Ovary (tissue), 9 donors: ENCODE data around the gene CST4. TPM values are rescaled to one million over a fixed set of nuclear protein-coding genes. Genes with fewer than 3 reads are reported as not detected.

Experiments used
- DNase-seq, 5 donors: peaks; one replicate each; pipeline ENCODE4 v3.0.0-alpha.2; 2019 to 2020
- H3K27ac ChIP-seq, 2 donors: fragments of 200-600 bp; one replicate each; pipeline versions ENCODE4 v1.5.1 to v1.8.0; 2019 to 2022
- H3K27me3 ChIP-seq: fragments of 200-600 bp; one replicate; pipeline ENCODE4 v1.8.0; 2022
- H3K36me3 ChIP-seq: fragments of 200-600 bp; sonication (generic); one replicate; pipeline ENCODE4 v1.5.1; 2019
- H3K4me1 ChIP-seq: one replicate; pipeline ENCODE4 v1.8.1; 2013; ENCODE audit warnings: mild to moderate bottlenecking, moderate library complexity; ENCODE audit not compliant: insufficient read depth
- H3K4me3 ChIP-seq: fragments of 200-600 bp; sonication (generic); one replicate; pipeline ENCODE4 v1.5.1; 2017
- H3K9me3 ChIP-seq, 2 donors: fragments of 200-600 bp in 1 of 2; sonication (generic) in 1 of 2; one replicate each; pipeline versions ENCODE4 v1.5.1 to v1.8.1; 2013 to 2019; ENCODE audit warnings: mild to moderate bottlenecking in 1 of 2, moderate library complexity in 1 of 2
- CTCF ChIP-seq, 3 donors: fragments of 450-650 bp in 2 of 3; fragments of 200-600 bp in 1 of 3; IDR thresholded peaks; one replicate each; pipeline versions ENCODE4 v1.5.1 to v1.8.0; 2016 to 2022; ENCODE audit warnings: antibody characterized with exemption in 3 of 3, mild to moderate bottlenecking in 1 of 3
- EP300 ChIP-seq: sonication (generic); formaldehyde crosslinking; IDR thresholded peaks from one replicate; pipeline ENCODE4 v1.6.1; 2017; ENCODE audit warnings: antibody characterized with exemption
- POLR2A ChIP-seq: fragments of 450-650 bp; IDR thresholded peaks from one replicate; pipeline ENCODE4 v1.6.1; 2017; ENCODE audit warnings: antibody characterized with exemption, mild to moderate bottlenecking, moderate library complexity
- WGBS, 3 donors: extraction: QIAGEN DNeasy Blood & Tissue Kit in 1 of 3; methylation state at CpG; one replicate each; pipeline versions ENCODE4 v1.1.5 to v1.1.7; 2013 to 2017; 5-methylcytosine and 5-hydroxymethylcytosine counted together
- intact Hi-C, 4 donors: fragments of 100-400 bp; cut with DNase I; formaldehyde crosslinking; loops; one replicate each; pipeline versions ENCODE4 v1.11.0 to v1.15.1; 2022 to 2023
- polyA plus RNA-seq, 2 donors: library from polyadenylated mRNA; stranded (reverse); fragments of 200-250 nt in 1 of 2; fragments of 350-450 nt in 1 of 2; fragmentation: Illumina TruSeq in 1 of 2; extraction: RNeasy Lipid Tissue Mini Kit (QIAGEN cat#74804) in 1 of 2; gene quantifications; one replicate each; pipeline ENCODE4 v1.2.3, GENCODE V29; 2013 to 2014
- total RNA-seq, 7 donors: library from RNA; depleted of rRNA in 2 of 7; stranded (reverse); fragments of >200 nt in 2 of 7; fragmentation: NEBNext Ultra II Directional in 3 of 7; extraction: Animal tissue kit (Norgen Biotek cat#: 25700) in 3 of 7; gene quantifications; one replicate each; pipeline versions ENCODE4 v1.1.0 to v1.2.4, GENCODE V29; 2016 to 2023
- donor health status: DM: no; HTN: no; CAD: no; lungs with moderate emphysema.
- donor health status: DM: no; HTN: no; CAD: no.
- donor health status: Bipolar disorder and iron deficiency.
- donor health status: DM: yes; HTN: yes; CAD: no.
- donor health status: DM: no; HTN: no; CAD: no.
- donor health status: DM: yes; HTN: yes; CAD: no.

CST4 gene
- total and polyA plus RNA-seq, 9 donors, result not detected

GRCh38 chr20:23655491-23656211 lies 33.2 kb downstream of the CST4 start:
- TF ChIP-seq POLR2A, result no peak
- TF ChIP-seq CTCF (IDR thresholded peaks at IDR 0.05), result no peak
- no peak for TF ChIP-seq EP300
- H3K4me1 ChIP-seq, result peaks cover 8% of the 10 kb centered on the region
- peak in 4 of 5 donors; percentile 43 to 67 (median 50) for DNase-seq
- peak overlapping the region; percentile 64 to 68 for H3K27ac ChIP-seq
- H3K36me3 ChIP-seq, result no peaks in the 10 kb centered on the region
- intact Hi-C loops, result no loop called here
- WGBS, 3 donors, result 15 to 28% (median 16%) methylated on average over 23 of the region's 23 CpGs
- H3K4me3 ChIP-seq, result no peak overlapping the region
- no peaks in the 10 kb centered on the region for H3K9me3 ChIP-seq
- H3K27me3 ChIP-seq, result no peaks in the 10 kb centered on the region

GRCh38 chr20:23654717-23655116 lies 34.1 kb downstream of the CST4 start:
- Histone ChIP-seq H3K27ac (no peak overlapping the region), H3K27me3 (no peaks in the 10 kb centered on the region), H3K9me3 (no peaks in the 10 kb centered on the region), H3K36me3 (no peaks in the 10 kb centered on the region), H3K4me1 (peaks cover 8% of the 10 kb centered on the region), H3K4me3 (no peak overlapping the region)
- intact Hi-C loops, result no loop called here
- TF ChIP-seq CTCF (IDR thresholded peaks at IDR 0.05), result no peak
- TF ChIP-seq EP300, result no peak
- no peak for TF ChIP-seq POLR2A
- 68 to 74% (median 74%) methylated on average over 4 of the region's 4 CpGs for WGBS, 3 donors
- no peak for DNase-seq

GRCh38 chr20:23654000-23654399 lies 34.8 kb downstream of the CST4 start:
- intact Hi-C loops, result no loop called here
- Histone ChIP-seq H3K9me3 (no peaks in the 10 kb centered on the region), H3K27me3 (no peaks in the 10 kb centered on the region), H3K27ac (no peak overlapping the region), H3K4me3 (no peak overlapping the region), H3K36me3 (no peaks in the 10 kb centered on the region), H3K4me1 (peaks cover 8% of the 10 kb centered on the region)
- TF ChIP-seq CTCF (IDR thresholded peaks at IDR 0.05) (no peak), EP300 (no peak), POLR2A (no peak)
- DNase-seq, result no peak
- 34 to 58% (median 40%) methylated on average over 2 of the region's 2 CpGs for WGBS, 3 donors

- H3K4me3 ChIP-seq, result no peak overlapping the region
- peaks cover 8% of the 10 kb centered on the region for H3K4me1 ChIP-seq
- TF ChIP-seq CTCF (IDR thresholded peaks at IDR 0.05), result no peak
- no peak for TF ChIP-seq EP300
- TF ChIP-seq POLR2A, result no peak
- H3K27ac ChIP-seq, result no peak overlapping the region
- no peaks in the 10 kb centered on the region for H3K27me3 ChIP-seq
- no peaks in the 10 kb centered on the region for H3K36me3 ChIP-seq
- intact Hi-C loops, result no loop called here
- no peaks in the 10 kb centered on the region for H3K9me3 ChIP-seq
- WGBS, 3 donors, result 86 to 91% (median 91%) methylated on average over 3 of the region's 3 CpGs
- no peak for DNase-seq
These were observed 35.4 kb downstream of the CST4 start for GRCh38 chr20:23653400-23653938.
